ENCODE results near the gene LMF2.
"Not testable (repeated sequence)": the region's sequence is repeated elsewhere in the genome, so short reads cannot be mapped to it uniquely, and the experiment has no call there.

Gene LMF2

DNA sequence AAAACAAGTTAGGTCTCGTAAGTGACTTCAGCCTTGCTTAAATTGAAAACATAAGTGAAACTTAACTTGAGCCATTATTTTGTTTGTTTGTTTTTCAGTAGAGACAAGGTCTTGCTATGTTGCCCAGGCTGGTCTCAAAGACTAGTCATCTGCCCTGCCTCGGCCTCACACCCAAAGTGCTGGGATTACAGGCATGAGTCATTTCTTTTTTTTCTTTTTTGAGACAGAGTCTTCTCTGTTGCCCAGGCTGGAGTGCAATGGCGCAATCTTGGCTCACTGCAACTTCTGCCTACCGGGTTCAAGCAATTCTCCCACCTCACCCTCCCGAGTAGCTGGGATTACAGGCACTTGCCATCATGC lies 34.1 kb upstream of the LMF2 start:
- Histone ChIP-seq H3K27ac (peak overlapping the region; percentile 93 to 100 (median 97)), H3K9me3 (replicated peaks in 1 of 11) (peaks cover 0 to 75% (median 43%) of the 10 kb centered on the region in 11 experiments; a peak in 13 of 22 replicates), H3K9ac (peak overlapping the region in 10 of 11 experiments; percentile 30 to 94 (median 84); a peak in 12 of 22 replicates), H3K4me3 (peak overlapping the region in 2 of 10 experiments; percentile 35 to 46; a peak in 2 of 20 replicates), H3K4me1 (peaks cover 53 to 85% (median 76%) of the 10 kb centered on the region in 10 experiments), H3K27me3 (peaks cover under 1 to 22% (median 18%) of the 10 kb centered on the region in 11 experiments; a peak in 21 of 22 replicates), H3K4me2 (peak overlapping the region; percentile 34 to 84 (median 66); a peak in 21 of 22 replicates), H3K36me3 (peaks cover 0 to 24% (median 0%) of the 10 kb centered on the region in 11 experiments; a peak in 5 of 22 replicates)
- peak in 9 of 11 experiments; percentile 29 to 79 (median 67); a peak in 12 of 22 replicates for TF ChIP-seq Cebpa-rat (IDR thresholded peaks at IDR 0.05)
- not testable (repeated sequence) for H4K20me1 ChIP-seq

DNA sequence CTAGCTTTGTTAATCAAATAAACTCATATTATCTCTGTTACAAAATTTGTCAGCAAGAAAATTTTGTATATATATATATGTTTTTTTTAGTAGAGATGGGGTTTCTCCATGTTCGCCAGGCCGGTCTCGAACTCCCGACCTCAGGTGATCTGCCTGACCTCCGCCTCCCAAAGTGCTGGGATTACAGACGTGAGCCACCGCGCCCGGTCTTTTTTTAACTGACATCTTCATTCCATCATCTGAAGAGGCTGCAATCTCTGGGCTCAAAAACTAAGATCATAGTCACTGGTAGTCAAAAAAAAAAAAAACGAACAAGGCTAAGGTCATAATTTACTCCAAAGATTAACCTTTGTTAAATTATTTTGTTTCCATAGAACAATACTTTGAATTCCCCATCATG lies 32.9 kb upstream of the LMF2 start:
- Histone ChIP-seq H3K9ac (peak overlapping the region; percentile 74 to 94 (median 83); a peak in 21 of 22 replicates), H3K4me1 (peaks cover 48 to 76% (median 65%) of the 10 kb centered on the region in 10 experiments), H3K27ac (peak overlapping the region; percentile 93 to 100 (median 97)), H3K4me3 (peak overlapping the region in 4 of 10 experiments; percentile 9 to 46 (median 25); a peak in 3 of 20 replicates), H3K4me2 (peak overlapping the region in 10 of 11 experiments; percentile 53 to 84 (median 68); a peak in 18 of 22 replicates), H4K20me1 (no peaks in the 10 kb centered on the region), H3K27me3 (peaks cover 0 to 21% (median 17%) of the 10 kb centered on the region in 11 experiments; a peak in 18 of 22 replicates), H3K9me3 (replicated peaks in 1 of 11) (peaks cover 0 to 87% (median 43%) of the 10 kb centered on the region in 11 experiments; a peak in 13 of 22 replicates), H3K36me3 (peaks cover 0 to 24% (median 0%) of the 10 kb centered on the region in 11 experiments; a peak in 5 of 22 replicates)
- no peak for TF ChIP-seq Cebpa-rat (IDR thresholded peaks at IDR 0.05)

GRCh38 chr22:50537765-50538164 lies 30.3 kb upstream of the LMF2 start:
- Histone ChIP-seq H3K9me3 (replicated peaks in 1 of 11) (peaks cover 0 to 88% (median 43%) of the 10 kb centered on the region in 11 experiments; a peak in 13 of 22 replicates), H3K36me3 (peaks cover 0 to 24% (median 0%) of the 10 kb centered on the region in 11 experiments; a peak in 5 of 22 replicates), H3K4me1 (peaks cover 30 to 74% (median 53%) of the 10 kb centered on the region in 10 experiments), H3K4me2 (peak overlapping the region in 5 of 11 experiments; percentile 17 to 69 (median 61); a peak in 9 of 22 replicates), H4K20me1 (no peaks in the 10 kb centered on the region; a peak in 1 of 22 replicates), H3K4me3 (peak overlapping the region in 3 of 10 experiments; percentile 8 to 45 (median 12); a peak in 5 of 20 replicates), H3K27me3 (peaks cover 8 to 19% (median 15%) of the 10 kb centered on the region in 11 experiments), H3K27ac (peak overlapping the region; percentile 93 to 100 (median 97)), H3K9ac (peak overlapping the region in 7 of 11 experiments; percentile 40 to 94 (median 84); a peak in 9 of 22 replicates)
- no peak for TF ChIP-seq Cebpa-rat (IDR thresholded peaks at IDR 0.05)

- H3K36me3 ChIP-seq: peaks cover 0 to 21% (median 0%) of the 10 kb centered on the region in 11 experiments; a peak in 5 of 22 replicates
- peaks cover 0 to 9% (median 0%) of the 10 kb centered on the region in 11 experiments; a peak in 4 of 22 replicates for H4K20me1 ChIP-seq
- TF ChIP-seq Cebpa-rat (IDR thresholded peaks at IDR 0.05): no peak
- H3K4me3 ChIP-seq: no peak overlapping the region
- no peak overlapping the region; a peak in 1 of 22 replicates for H3K27ac ChIP-seq
- peaks cover 28 to 72% (median 45%) of the 10 kb centered on the region in 10 experiments for H3K4me1 ChIP-seq
- H3K9ac ChIP-seq: no peak overlapping the region
- H3K4me2 ChIP-seq: no peak overlapping the region
- peaks cover 23 to 34% (median 31%) of the 10 kb centered on the region in 11 experiments for H3K27me3 ChIP-seq
- H3K9me3 ChIP-seq (replicated peaks in 1 of 11): peaks cover 0 to 83% (median 38%) of the 10 kb centered on the region in 11 experiments; a peak in 15 of 22 replicates
These were observed 28.7 kb upstream of the LMF2 start for GRCh38 chr22:50536226-50536625.

DNA sequence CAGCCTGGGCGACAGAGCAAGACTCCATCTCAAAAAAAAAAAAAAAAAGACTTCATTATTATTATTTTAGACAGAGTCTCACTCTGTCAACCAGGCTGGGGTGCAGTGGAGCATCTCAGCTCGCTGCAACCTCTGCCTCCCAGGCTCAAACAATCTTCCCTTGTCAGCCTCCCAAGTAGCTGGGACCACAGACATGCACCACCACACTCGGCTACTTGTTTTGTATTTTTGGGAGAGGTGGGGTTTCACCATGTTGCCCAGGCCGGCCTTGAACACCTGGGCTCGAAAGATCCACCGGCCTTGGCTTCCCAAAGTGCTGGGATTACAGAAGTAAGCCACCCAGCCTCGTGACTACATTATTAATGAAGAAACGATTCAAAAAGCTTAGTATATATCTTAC lies 27.6 kb upstream of the LMF2 start:
- Histone ChIP-seq H3K27me3 (peaks cover 34 to 45% (median 42%) of the 10 kb centered on the region in 11 experiments), H3K4me3 (no peak overlapping the region), H3K9ac (no peak overlapping the region), H3K27ac (peak overlapping the region in 1 of 11 experiments; percentile 24; a peak in 2 of 22 replicates), H4K20me1 (peaks cover 0 to 12% (median 0%) of the 10 kb centered on the region in 11 experiments; a peak in 4 of 22 replicates), H3K9me3 (replicated peaks in 1 of 11) (peaks cover 5 to 83% (median 38%) of the 10 kb centered on the region in 11 experiments; a peak in 20 of 22 replicates), H3K36me3 (peaks cover 0 to 18% (median 0%) of the 10 kb centered on the region in 11 experiments; a peak in 3 of 22 replicates), H3K4me1 (peaks cover 28 to 69% (median 48%) of the 10 kb centered on the region in 10 experiments), H3K4me2 (peak overlapping the region in 6 of 11 experiments; percentile 1 to 37 (median 19); a peak in 8 of 22 replicates)
- no peak for TF ChIP-seq Cebpa-rat (IDR thresholded peaks at IDR 0.05)

- Histone ChIP-seq H3K27me3 (peaks cover 43 to 56% (median 52%) of the 10 kb centered on the region in 11 experiments), H3K36me3 (peaks cover 0 to 16% (median 0%) of the 10 kb centered on the region in 11 experiments; a peak in 4 of 22 replicates), H3K9me3 (replicated peaks in 1 of 11) (peaks cover 10 to 83% (median 39%) of the 10 kb centered on the region in 11 experiments; a peak in 20 of 22 replicates), H3K4me2 (peak overlapping the region in 8 of 11 experiments; percentile 6 to 59 (median 22); a peak in 7 of 22 replicates), H3K27ac (peak overlapping the region in 4 of 11 experiments; percentile 9 to 37 (median 22); a peak in 5 of 22 replicates), H3K4me1 (peaks cover 19 to 70% (median 44%) of the 10 kb centered on the region in 10 experiments), H4K20me1 (peaks cover 0 to 17% (median 0%) of the 10 kb centered on the region in 11 experiments; a peak in 4 of 22 replicates)
- not testable (repeated sequence) for H3K4me3 ChIP-seq, H3K9ac ChIP-seq
These were observed 26.6 kb upstream of the LMF2 start for GRCh38 chr22:50533856-50534711.

DNA sequence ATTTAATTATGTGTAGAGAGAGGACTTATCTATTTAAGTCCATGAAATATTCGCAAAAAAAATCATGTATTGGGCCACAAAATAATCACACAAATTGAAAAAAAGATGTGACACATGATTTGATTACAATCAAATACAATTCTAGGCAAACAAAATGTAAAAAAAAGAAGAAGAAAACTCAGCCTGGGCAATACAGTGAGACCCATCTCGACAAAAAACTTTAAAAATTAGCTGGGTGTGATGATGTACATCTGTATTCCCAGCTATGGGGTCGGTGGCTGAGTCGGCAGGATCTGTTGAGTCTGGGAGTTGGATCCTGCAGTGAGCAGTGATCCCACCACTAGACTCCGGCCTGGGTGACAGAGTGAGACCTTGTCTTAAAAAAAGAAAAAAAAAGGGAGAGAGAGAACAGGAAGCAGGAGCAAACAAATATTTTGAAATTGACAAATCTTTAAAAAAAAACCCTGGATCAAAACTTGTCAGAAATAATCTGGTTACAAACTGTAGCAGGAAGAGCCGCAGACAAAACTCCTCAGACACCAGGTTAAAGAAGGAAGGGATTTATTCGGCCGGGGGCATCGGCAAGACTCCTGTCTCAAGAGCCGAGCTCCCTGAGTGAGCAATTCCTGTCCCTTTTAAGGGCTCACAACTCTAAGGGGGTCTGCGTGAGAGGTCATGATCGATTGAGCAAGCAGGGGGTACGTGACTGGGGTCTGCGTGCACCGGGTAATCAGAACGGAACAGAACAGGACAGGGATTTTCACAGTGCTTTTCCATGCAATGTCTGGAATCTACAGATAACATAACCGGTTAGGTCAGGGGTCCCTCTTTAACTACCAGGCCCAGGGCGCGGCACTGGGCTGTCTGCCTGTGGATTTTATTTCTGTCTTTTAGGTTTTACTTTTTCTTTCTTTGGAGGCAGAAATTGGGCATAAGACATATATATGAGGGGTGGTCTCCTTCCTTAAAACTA lies 25.6 kb upstream of the LMF2 start:
- Histone ChIP-seq H3K27ac (peak overlapping the region in 1 of 11 experiments; percentile 24; a peak in 1 of 22 replicates), H4K20me1 (peaks cover 0 to 17% (median 0%) of the 10 kb centered on the region in 11 experiments; a peak in 4 of 22 replicates), H3K27me3 (peaks cover 43 to 63% (median 61%) of the 10 kb centered on the region in 11 experiments), H3K9ac (no peak overlapping the region), H3K4me1 (peaks cover 17 to 70% (median 44%) of the 10 kb centered on the region in 10 experiments), H3K36me3 (peaks cover 0 to 11% (median 0%) of the 10 kb centered on the region in 11 experiments; a peak in 4 of 22 replicates), H3K4me2 (peak overlapping the region in 2 of 11 experiments; percentile 12 to 59; a peak in 2 of 22 replicates), H3K9me3 (replicated peaks in 1 of 11) (peaks cover 10 to 78% (median 29%) of the 10 kb centered on the region in 11 experiments; a peak in 20 of 22 replicates), H3K4me3 (no peak overlapping the region)
- TF ChIP-seq Cebpa-rat (IDR thresholded peaks at IDR 0.05): no peak
